HepG2 (cell line): ENCODE data around the gene FAM167B. TPM values are rescaled to one million over a fixed set of nuclear protein-coding genes. Genes with fewer than 3 reads are reported as not detected.

Source experiments
- CHCHD3 ChIP-seq: sonication (generic); formaldehyde crosslinking; IDR thresholded peaks from 2 replicates; pipeline ENCODE4 v1.8.0; 2022; ENCODE audit warnings: mild to moderate bottlenecking, missing genetic modification reagents, moderate library complexity
- EEA1 ChIP-seq: sonication (generic); formaldehyde crosslinking; IDR thresholded peaks from 2 replicates; pipeline ENCODE4 v1.5.1; 2020; ENCODE audit warnings: mild to moderate bottlenecking, missing genetic modification reagents, borderline replicate concordance
- EED ChIP-seq: sonication (generic); formaldehyde crosslinking; IDR thresholded peaks from 2 replicates; pipeline ENCODE4 v1.5.0; 2020; ENCODE audit warnings: mild to moderate bottlenecking, missing genetic modification reagents
- FLYWCH1 ChIP-seq: sonication (generic); formaldehyde crosslinking; IDR thresholded peaks from 2 replicates; pipeline ENCODE4 v1.8.1; 2023; ENCODE audit warnings: mild to moderate bottlenecking, missing genetic modification reagents
- FOXK2 ChIP-seq: fragments of 450-650 bp; IDR thresholded peaks from 2 replicates; pipeline ENCODE4 v1.6.1; 2016
- FOXM1 ChIP-seq: sonication (generic); formaldehyde crosslinking; IDR thresholded peaks from 2 replicates; pipeline ENCODE4 v1.5.0; 2020; ENCODE audit warnings: missing genetic modification reagents
- JUND ChIP-seq: sonication (generic); formaldehyde crosslinking; IDR thresholded peaks from 2 replicates; pipeline ENCODE4 v1.8.0; 2022; ENCODE audit warnings: mild to moderate bottlenecking, missing genetic modification reagents
- KLF9 ChIP-seq: IDR thresholded peaks from 2 replicates; pipeline ENCODE4 v1.6.1; 2016; ENCODE audit warnings: low read depth
- MATR3 ChIP-seq: sonication (generic); formaldehyde crosslinking; IDR thresholded peaks from 2 replicates; pipeline ENCODE4 v1.4.0; 2020; ENCODE audit warnings: missing genetic modification reagents
- MEIS1 ChIP-seq: sonication (generic); formaldehyde crosslinking; IDR thresholded peaks from 2 replicates; pipeline ENCODE4 v1.9.0; 2021; ENCODE audit warnings: mild to moderate bottlenecking, missing genetic modification reagents, moderate library complexity, borderline replicate concordance
- MTA3 ChIP-seq: sonication (generic); formaldehyde crosslinking; IDR thresholded peaks from 2 replicates; pipeline ENCODE4 v1.4.0; 2020; ENCODE audit warnings: missing genetic modification reagents
- MYC ChIP-seq: sonication (generic); formaldehyde crosslinking; IDR thresholded peaks from 2 replicates; pipeline ENCODE4 v1.9.0; 2021; ENCODE audit warnings: missing genetic modification reagents, borderline replicate concordance
- NRL ChIP-seq: sonication (generic); formaldehyde crosslinking; IDR thresholded peaks from 2 replicates; pipeline ENCODE4 v1.5.0; 2020; ENCODE audit warnings: missing genetic modification reagents, mild to moderate bottlenecking, moderate library complexity, borderline replicate concordance
- POLR2G ChIP-seq: fragments of 200-400 bp; formaldehyde crosslinking; IDR thresholded peaks from 2 replicates; pipeline ENCODE4 v1.6.1; 2018; ENCODE audit warnings: mild to moderate bottlenecking, low read depth, low read length, moderate library complexity
- RBFOX2 ChIP-seq: fragments of 200-400 bp; formaldehyde crosslinking; IDR thresholded peaks from 2 replicates; pipeline ENCODE4 v1.6.1; 2017; ENCODE audit warnings: low read depth, mild to moderate bottlenecking, low read length
- THAP11 ChIP-seq: IDR thresholded peaks from 2 replicates; pipeline ENCODE4 v1.6.1; 2016; ENCODE audit warnings: missing biosample characterization, missing genetic modification reagents
- ZFAT ChIP-seq: sonication (generic); formaldehyde crosslinking; conservative IDR thresholded peaks from 2 replicates; pipeline ENCODE4 v1.8.1; 2023; ENCODE audit warnings: missing genetic modification reagents, inconsistent platforms
- ZMYM2 ChIP-seq: sonication (generic); formaldehyde crosslinking; IDR thresholded peaks from 2 replicates; pipeline ENCODE4 v1.8.0; 2022; ENCODE audit warnings: mild to moderate bottlenecking, missing genetic modification reagents
- ZNF205 ChIP-seq: IDR thresholded peaks from 2 replicates; pipeline ENCODE4 v1.6.1; 2018; ENCODE audit warnings: missing biosample characterization, missing genetic modification reagents
- ZNF230 ChIP-seq: sonication (generic); formaldehyde crosslinking; IDR thresholded peaks from 2 replicates; pipeline ENCODE4 v1.4.0; 2020; ENCODE audit warnings: mild to moderate bottlenecking, missing genetic modification reagents
- ZNF296 ChIP-seq: sonication (generic); formaldehyde crosslinking; conservative IDR thresholded peaks from 2 replicates; pipeline ENCODE4 v1.5.0; 2020; ENCODE audit warnings: mild to moderate bottlenecking, missing genetic modification reagents
- ZNF563 ChIP-seq: sonication (generic); formaldehyde crosslinking; IDR thresholded peaks from 2 replicates; pipeline ENCODE4 v1.8.0; 2022; ENCODE audit warnings: mild to moderate bottlenecking, moderate library complexity, missing genetic modification reagents
- ZNF607 ChIP-seq: sonication (generic); formaldehyde crosslinking; IDR thresholded peaks from 2 replicates; pipeline ENCODE4 v1.5.1; 2020; ENCODE audit warnings: missing genetic modification reagents, mild to moderate bottlenecking, borderline replicate concordance
- ZNF614 ChIP-seq: IDR thresholded peaks from 2 replicates; pipeline ENCODE4 v1.6.1; 2018; ENCODE audit warnings: missing biosample characterization, missing genetic modification reagents, inconsistent platforms, borderline replicate concordance
- ZNF766 ChIP-seq: sonication (generic); formaldehyde crosslinking; IDR thresholded peaks from 2 replicates; pipeline ENCODE4 v1.5.0; 2020; ENCODE audit warnings: missing genetic modification reagents, borderline replicate concordance
- ZSCAN12 ChIP-seq: sonication (generic); formaldehyde crosslinking; IDR thresholded peaks from 2 replicates; pipeline ENCODE4 v1.9.0; 2021; ENCODE audit warnings: mild to moderate bottlenecking, missing genetic modification reagents
- polyA plus RNA-seq, 8 experiments: library from polyadenylated mRNA; depleted of rRNA in 3 of 8; stranded (reverse) in 7 of 8; unstranded in 1 of 8; fragments of >200 nt; fragmentation: Illumina TruSeq in 4 of 8; extraction: Trizol in 4 of 8; gene quantifications; 2 replicates each; pipeline versions ENCODE4 v1.2.1 to v1.2.3, GENCODE V29; 2011 to 2016; ENCODE audit warnings: low read depth in 4 of 8, missing spikeins in 1 of 8, mixed read lengths in 1 of 8; ENCODE audit not compliant: insufficient read depth in 1 of 8
- total RNA-seq, 5 experiments: library from RNA; depleted of rRNA; stranded (reverse); fragments of >200 nt; fragmentation: Illumina TruSeq; extraction: Trizol; gene quantifications; 2 replicates each; pipeline ENCODE4 v1.2.3, GENCODE V29; 2016; ENCODE audit warnings: low read depth in 1 of 5
- TF ChIP-seq, protein P1 (sequence below): sonication (generic); formaldehyde crosslinking; IDR thresholded peaks from 2 replicates; pipeline ENCODE4 v1.8.0; 2022; ENCODE audit warnings: low read depth, missing genetic modification reagents
- TF ChIP-seq, protein P2 (sequence below): sonication (generic); formaldehyde crosslinking; IDR thresholded peaks from 2 replicates; pipeline ENCODE4 v1.5.0; 2020; ENCODE audit warnings: missing genetic modification reagents

Gene FAM167B
- total and polyA plus RNA-seq, 2 of the 13 experiments (the other 11 are each of a cell fraction or from before 2014, with no cell fraction given) = 0.15 to 0.70 TPM

DNA sequence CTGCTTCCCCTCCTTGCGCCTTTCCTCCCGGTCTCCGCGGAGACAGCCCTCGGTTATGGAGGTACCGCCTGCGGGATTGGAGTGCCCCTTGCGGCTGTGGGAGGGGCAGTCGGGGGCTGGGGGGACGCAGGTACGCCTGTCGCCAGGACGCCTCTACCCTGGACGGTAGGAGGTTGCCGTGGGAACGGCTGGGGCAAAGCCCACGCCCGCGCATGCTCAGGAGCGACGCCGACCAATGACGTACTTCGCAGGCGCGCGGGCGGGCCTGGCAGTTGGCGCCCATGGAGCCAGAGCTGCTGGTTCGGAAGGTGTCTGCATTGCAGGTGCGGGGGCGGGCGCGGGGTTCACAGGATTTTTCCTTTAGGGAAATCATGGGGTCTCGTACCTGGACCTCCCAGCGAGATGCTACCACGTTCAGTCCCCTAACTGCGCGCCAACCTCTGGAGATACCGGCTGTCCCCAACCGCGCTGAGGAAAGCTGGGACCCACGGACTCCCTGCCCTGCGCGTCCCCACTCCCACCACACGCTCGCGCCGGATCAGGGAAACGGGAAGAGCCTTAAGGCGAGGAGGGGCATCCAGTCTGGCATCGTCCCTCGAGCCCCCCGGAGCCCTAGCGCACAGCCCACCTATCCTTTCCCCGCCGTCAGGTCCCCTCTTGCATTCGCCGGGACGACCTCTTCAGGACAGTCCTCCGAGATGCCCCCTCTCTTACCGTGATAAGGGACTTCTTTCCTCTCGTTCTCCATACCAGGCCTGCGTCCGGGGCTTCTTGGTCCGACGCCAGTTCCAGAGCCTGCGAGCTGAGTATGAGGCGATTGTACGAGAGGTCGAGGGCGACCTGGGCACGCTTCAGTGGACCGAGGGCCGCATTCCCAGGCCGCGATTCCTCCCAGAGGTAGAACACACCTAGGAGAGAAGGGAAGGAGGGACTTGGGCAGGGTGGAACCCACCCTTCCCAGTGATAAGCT lies 41.3 kb upstream of the FAM167B start, which contains the start of gene IQCC (continued):
- TF ChIP-seq, protein P1, sequence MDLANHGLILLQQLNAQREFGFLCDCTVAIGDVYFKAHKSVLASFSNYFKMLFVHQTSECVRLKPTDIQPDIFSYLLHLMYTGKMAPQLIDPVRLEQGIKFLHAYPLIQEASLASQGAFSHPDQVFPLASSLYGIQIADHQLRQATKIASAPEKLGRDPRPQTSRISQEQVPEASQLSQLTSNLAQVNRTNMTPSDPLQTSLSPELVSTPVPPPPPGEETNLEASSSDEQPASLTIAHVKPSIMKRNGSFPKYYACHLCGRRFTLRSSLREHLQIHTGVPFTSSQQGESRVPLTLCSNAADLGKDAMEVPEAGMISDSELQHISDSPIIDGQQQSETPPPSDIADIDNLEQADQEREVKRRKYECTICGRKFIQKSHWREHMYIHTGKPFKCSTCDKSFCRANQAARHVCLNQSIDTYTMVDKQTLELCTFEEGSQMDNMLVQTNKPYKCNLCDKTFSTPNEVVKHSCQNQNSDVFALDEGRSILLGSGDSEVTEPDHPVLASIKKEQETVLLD (CRISPR knock-in tag) = no peak
- TF ChIP-seq ZNF296 (CRISPR knock-in tag) (no peak), EEA1 (CRISPR knock-in tag) (peak; percentile 73; the same call in 1 of the 2 replicates), ZNF614 (0 out of 2 replicates have a peak, but pooled peaks have one; percentile 60), FLYWCH1 (CRISPR knock-in tag) (no peak), RBFOX2 (peak; percentile 75), ZNF205 (CRISPR knock-in tag) (no peak), MATR3 (CRISPR knock-in tag) (no peak), NRL (CRISPR knock-in tag) (0 out of 2 replicates have a peak, but pooled peaks have one; percentile 5), CHCHD3 (CRISPR knock-in tag) (peak; percentile 87; the same call in 1 of the 2 replicates), ZNF563 (0 out of 2 replicates have a peak, but pooled peaks have one; percentile 2), ZFAT (CRISPR knock-in tag) (no peak), MTA3 (no peak), ZMYM2 (CRISPR knock-in tag) (no peak), JUND (no peak), MEIS1 (CRISPR knock-in tag) (no peak), ZNF607 (peak; percentile 45; the same call in 1 of the 2 replicates), ZNF766 (no peak), KLF9 (no peak), FOXK2 (no peak), POLR2G (peak; percentile 82), ZSCAN12 (CRISPR knock-in tag) (no peak), EED (no peak), FOXM1 (CRISPR knock-in tag) (no peak), ZNF230 (CRISPR knock-in tag) (no peak), THAP11 (CRISPR knock-in tag) (peak; percentile 75), MYC (CRISPR knock-in tag) (peak; percentile 15; the same call in 1 of the 2 replicates)
- TF ChIP-seq, protein P2, sequence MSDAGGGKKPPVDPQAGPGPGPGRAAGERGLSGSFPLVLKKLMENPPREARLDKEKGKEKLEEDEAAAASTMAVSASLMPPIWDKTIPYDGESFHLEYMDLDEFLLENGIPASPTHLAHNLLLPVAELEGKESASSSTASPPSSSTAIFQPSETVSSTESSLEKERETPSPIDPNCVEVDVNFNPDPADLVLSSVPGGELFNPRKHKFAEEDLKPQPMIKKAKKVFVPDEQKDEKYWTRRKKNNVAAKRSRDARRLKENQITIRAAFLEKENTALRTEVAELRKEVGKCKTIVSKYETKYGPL (CRISPR knock-in tag) = no peak
